ENCODE results near the gene SCAMP4. TPM values are rescaled to one million over a fixed set of nuclear protein-coding genes. Genes with fewer than 3 reads are reported as not detected.

Gene SCAMP4
- polyA plus RNA-seq, 2 of the 4 experiments (the other 2 are of a cell fraction) = 7.6 to 63.0 TPM

GRCh38 chr19:1889907-1890306, 15.3 kb upstream of the SCAMP4 start:
- Histone ChIP-seq H3K4me2 (no peak overlapping the region), H3K4me1 (no peaks in the 10 kb centered on the region), H3K9me3 (no peaks in the 10 kb centered on the region), H3K27ac (no peak overlapping the region), H3K4me3 (no peak overlapping the region)
- WGBS (ENCODE audit: missing lambda C conversion rate) = 92% methylated on average over 1 of the region's 1 CpG
- ChIA-PET POLR2A (no interaction called here), CTCF (interaction anchor here (1.0 kb wide), 1 partner anchor 26 kb away, joined by 3 read pairs; no protein-coding TSS in a partner anchor)
- no peak for FAIRE-seq
- no peak for DNase-seq (ENCODE audit: low read depth in 1 of 2, low spot score in 1 of 2)
- TF ChIP-seq PHF8 (IDR thresholded peaks at IDR 0.05; ENCODE audit: borderline replicate concordance, low read depth) (no peak), HDAC2 (IDR thresholded peaks at IDR 0.05) (no peak), KDM5A (IDR thresholded peaks at IDR 0.05) (no peak), EP300 (IDR thresholded peaks at IDR 0.05) (no peak), HOXA7 (CRISPR knock-in tag; IDR thresholded peaks at IDR 0.05) (no peak), MYC (IDR thresholded peaks at IDR 0.05; ENCODE audit: borderline replicate concordance, low read length) (no peak), RCOR1 (IDR thresholded peaks at IDR 0.05; ENCODE audit: low read depth, low read length) (no peak), SMC3 (IDR thresholded peaks at IDR 0.05) (no peak)
- no peak for ATAC-seq

GRCh38 chr19:1893791-1894190, 11.4 kb upstream of the SCAMP4 start:
- no peak overlapping the region for H3K4me3 ChIP-seq
- no peak overlapping the region for H3K4me2 ChIP-seq
- DNase-seq (ENCODE audit: low read depth in 1 of 2, low spot score in 1 of 2) (no peak), ATAC-seq (no peak), FAIRE-seq (no peak)
- CTCF ChIA-PET = no interaction called here
- no peak overlapping the region for H3K27ac ChIP-seq
- POLR2A ChIA-PET = no interaction called here
- 0 out of 3 replicates have a peak, but pooled peaks cover 7% of the 10 kb centered on the region for H3K4me1 ChIP-seq
- H3K9me3 ChIP-seq = no peaks in the 10 kb centered on the region
- 84% methylated on average over 17 of the region's 17 CpGs for WGBS (ENCODE audit: missing lambda C conversion rate)
- TF ChIP-seq USF2 (IDR thresholded peaks at IDR 0.05) (no peak), EHMT2 (IDR thresholded peaks at IDR 0.05; ENCODE audit: low read depth) (no peak), POLR2AphosphoS2 (conservative IDR thresholded peaks at IDR 0.05; ENCODE audit: low read length) (no peak), FOXS1 (CRISPR knock-in tag; IDR thresholded peaks at IDR 0.05) (no peak), ZNF302 (CRISPR knock-in tag; IDR thresholded peaks at IDR 0.05) (no peak), E2F6 (IDR thresholded peaks at IDR 0.05; ENCODE audit: borderline replicate concordance, low read depth) (no peak), RARB (CRISPR knock-in tag; IDR thresholded peaks at IDR 0.05) (no peak), NR3C1 (IDR thresholded peaks at IDR 0.05) (no peak), ZSCAN20 (CRISPR knock-in tag; IDR thresholded peaks at IDR 0.05) (no peak), CEBPB (IDR thresholded peaks at IDR 0.05) (no peak), EP300 (IDR thresholded peaks at IDR 0.05) (no peak), CHD4 (IDR thresholded peaks at IDR 0.05; ENCODE audit: borderline replicate concordance) (no peak), GATA3 (IDR thresholded peaks at IDR 0.05; ENCODE audit: borderline replicate concordance) (no peak), SMC3 (IDR thresholded peaks at IDR 0.05) (no peak), SREBF2 (IDR thresholded peaks at IDR 0.05) (no peak)

GRCh38 chr19:1896508-1896907, 8.7 kb upstream of the SCAMP4 start:
- POLR2A ChIA-PET = no interaction called here

More at GRCh38 chr19:1896508-1896907, 8.7 kb upstream of the SCAMP4 start:
- ATAC-seq (no peak), DNase-seq (ENCODE audit: low read depth in 1 of 2, low spot score in 1 of 2) (no peak), FAIRE-seq (no peak)
- 84% methylated on average over 12 of the region's 13 CpGs for WGBS (ENCODE audit: missing lambda C conversion rate)
- Histone ChIP-seq H3K4me1 (0 out of 3 replicates have a peak, but pooled peaks cover 7% of the 10 kb centered on the region), H3K4me2 (no peak overlapping the region), H3K9me3 (no peaks in the 10 kb centered on the region), H3K27ac (no peak overlapping the region), H3K4me3 (no peak overlapping the region)
- TF ChIP-seq ATOH8 (CRISPR knock-in tag; IDR thresholded peaks at IDR 0.05; ENCODE audit: low read depth) (no peak), NR3C1 (IDR thresholded peaks at IDR 0.05) (no peak), HES2 (IDR thresholded peaks at IDR 0.05) (no peak), POLR2AphosphoS2 (conservative IDR thresholded peaks at IDR 0.05; ENCODE audit: low read length) (no peak), HEYL (CRISPR knock-in tag; IDR thresholded peaks at IDR 0.05) (no peak)
- CTCF ChIA-PET = interaction anchor here (0.6 kb wide), 2 partner anchors 85 to 130 kb away, joined by 3 to 6 read pairs; no protein-coding TSS in a partner anchor

All from A549 (cell line).